ENCODE results near the gene TMED10.

Gene TMED10

DNA sequence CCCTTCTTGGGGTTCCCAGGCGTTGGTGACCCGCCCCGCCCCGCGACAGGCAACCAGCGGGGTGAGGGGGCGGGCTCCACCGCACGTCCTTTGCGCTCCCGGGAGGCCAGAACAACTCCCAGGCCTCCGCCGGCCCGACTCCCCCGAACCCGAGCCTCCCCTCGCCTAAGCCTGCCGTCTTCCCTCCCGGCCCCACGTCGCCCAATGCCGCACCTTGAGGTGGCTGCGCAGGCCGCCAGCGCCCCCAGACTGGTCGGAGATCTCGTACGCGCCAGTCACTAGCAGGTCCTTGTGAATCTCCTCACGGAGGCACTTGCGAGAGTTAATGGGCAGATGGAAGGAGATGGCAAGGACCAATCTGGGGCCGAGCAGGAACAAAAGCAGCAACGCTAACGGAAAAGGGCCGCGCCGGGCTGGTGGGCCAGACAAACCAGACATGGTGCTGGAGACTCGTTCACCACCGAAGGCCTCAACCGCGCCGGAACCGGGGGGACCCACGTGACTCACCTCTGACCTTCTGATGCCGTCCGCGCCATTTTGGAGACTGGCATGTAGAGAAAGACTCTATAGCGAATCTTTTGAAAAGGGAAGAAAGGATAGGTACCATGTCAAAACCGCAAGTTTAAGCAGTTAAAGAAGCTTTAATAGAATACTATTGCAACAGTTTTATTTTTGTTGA is at the start of gene TMED10:
Gene TMED10 (minus strand): TSS at position 471 of the 679 bp plus-strand sequence. CDS start 33 bp downstream, at position 438.
- TF ChIP-seq, protein P1, sequence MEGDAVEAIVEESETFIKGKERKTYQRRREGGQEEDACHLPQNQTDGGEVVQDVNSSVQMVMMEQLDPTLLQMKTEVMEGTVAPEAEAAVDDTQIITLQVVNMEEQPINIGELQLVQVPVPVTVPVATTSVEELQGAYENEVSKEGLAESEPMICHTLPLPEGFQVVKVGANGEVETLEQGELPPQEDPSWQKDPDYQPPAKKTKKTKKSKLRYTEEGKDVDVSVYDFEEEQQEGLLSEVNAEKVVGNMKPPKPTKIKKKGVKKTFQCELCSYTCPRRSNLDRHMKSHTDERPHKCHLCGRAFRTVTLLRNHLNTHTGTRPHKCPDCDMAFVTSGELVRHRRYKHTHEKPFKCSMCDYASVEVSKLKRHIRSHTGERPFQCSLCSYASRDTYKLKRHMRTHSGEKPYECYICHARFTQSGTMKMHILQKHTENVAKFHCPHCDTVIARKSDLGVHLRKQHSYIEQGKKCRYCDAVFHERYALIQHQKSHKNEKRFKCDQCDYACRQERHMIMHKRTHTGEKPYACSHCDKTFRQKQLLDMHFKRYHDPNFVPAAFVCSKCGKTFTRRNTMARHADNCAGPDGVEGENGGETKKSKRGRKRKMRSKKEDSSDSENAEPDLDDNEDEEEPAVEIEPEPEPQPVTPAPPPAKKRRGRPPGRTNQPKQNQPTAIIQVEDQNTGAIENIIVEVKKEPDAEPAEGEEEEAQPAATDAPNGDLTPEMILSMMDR (conservative IDR thresholded peaks at IDR 0.05; ENCODE audit: low read depth, low read length), result peak; percentile 6
- peak; percentile 91 for DNase-seq (ENCODE audit: low read depth)
- peak within 1 kb of the TSS; percentile 96 for H3K4me3 ChIP-seq (ENCODE audit: low read depth, low read length)

DNA sequence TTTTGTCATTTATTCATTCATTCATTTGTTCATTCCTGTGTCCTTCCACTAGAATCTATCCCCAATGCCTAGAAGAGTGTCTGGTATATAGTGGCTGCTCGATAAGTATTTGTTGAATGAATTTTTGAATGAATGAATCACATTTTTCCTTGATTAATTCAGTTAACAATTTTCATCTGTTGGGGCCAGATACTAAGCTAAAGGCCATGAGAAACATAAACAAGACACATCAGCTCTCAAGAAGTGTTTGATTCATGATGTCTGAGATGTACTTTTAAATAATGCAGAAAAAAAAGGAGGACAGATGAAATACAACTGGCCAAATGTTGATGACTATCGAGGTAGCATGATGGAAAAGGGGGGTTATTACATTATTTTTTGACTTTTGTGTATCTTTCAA is 48.1 kb upstream of the TMED10 start:
- TF ChIP-seq, protein P1 (conservative IDR thresholded peaks at IDR 0.05; ENCODE audit: low read depth, low read length), result no peak
- DNase-seq (ENCODE audit: low read depth), result peak; percentile 24
- H3K4me3 ChIP-seq (ENCODE audit: low read depth, low read length), result no peak overlapping the region

DNA sequence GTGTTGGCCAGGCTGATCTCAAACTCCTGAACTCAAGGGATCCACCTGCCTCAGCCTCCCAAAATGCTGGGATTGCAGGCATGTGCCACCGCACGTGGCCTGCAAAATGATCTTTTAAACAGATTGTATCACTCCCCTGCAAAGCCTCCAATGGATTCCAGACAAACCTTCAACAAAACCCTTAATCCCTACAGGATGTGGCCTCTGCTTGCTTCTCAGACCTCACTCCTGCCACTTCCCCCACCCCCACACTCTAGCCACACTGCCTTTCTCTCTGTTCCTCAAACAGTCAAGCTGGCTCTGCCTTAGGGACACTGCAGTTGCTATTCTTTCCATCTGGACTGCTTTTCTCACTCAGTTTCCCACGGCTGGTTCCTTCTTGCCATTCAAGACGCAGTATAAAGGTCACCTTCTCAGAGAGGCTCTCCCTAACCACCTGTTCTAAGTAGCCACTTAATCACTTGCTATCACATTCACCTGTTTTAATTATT is 47.3 kb upstream of the TMED10 start:
- TF ChIP-seq, protein P1 (conservative IDR thresholded peaks at IDR 0.05; ENCODE audit: low read depth, low read length), result no peak
- H3K4me3 ChIP-seq (ENCODE audit: low read depth, low read length), result no peak overlapping the region
- peak; percentile 32 for DNase-seq (ENCODE audit: low read depth)

DNA sequence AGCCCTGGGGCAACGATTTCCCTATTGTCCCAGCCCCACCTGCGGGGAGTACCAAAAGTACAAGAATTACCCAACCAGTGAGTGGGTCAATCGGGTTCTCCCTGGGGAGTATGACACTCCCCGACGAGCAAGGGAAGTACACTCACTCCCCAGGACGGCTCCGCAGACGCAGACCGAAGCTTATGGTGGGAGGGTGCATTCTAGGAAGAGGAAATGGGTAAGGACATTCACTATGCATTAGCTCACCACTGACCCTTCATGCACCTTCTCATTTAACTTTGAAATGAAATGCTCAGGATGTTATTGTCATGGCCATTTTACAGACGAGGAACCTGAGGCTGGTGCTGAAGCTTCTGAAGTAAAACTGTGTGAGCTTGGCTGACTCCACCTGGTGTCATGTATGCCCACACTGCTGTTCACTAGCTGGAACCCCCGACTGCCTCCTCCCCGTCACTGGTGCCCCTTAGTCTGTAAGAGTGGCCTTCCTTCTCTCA is 45.8 kb upstream of the TMED10 start:
- H3K4me3 ChIP-seq (ENCODE audit: low read depth, low read length), result peak overlapping the region; percentile 3
- DNase-seq (ENCODE audit: low read depth), result peak; percentile 95
- TF ChIP-seq, protein P1 (conservative IDR thresholded peaks at IDR 0.05; ENCODE audit: low read depth, low read length), result peak; percentile 8

DNA sequence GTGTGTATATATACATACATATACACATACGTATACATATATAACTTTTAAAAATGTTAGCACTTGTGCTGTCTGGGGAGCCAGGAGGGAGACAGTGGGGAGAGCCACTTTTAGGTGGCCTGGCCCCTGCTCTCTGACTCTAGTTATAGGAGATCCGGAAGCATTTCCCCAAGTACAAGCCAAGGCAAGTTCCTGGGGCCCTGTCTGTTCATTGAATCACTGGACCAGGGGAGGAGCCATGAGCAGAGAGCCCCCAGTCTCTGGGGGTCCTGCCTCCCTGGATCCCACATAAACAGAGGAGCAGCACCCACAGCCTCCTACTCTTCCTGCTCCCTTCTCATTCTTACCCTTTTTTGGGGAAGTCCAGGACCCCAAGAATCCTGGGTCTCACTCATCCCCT is 45.4 kb upstream of the TMED10 start:
- TF ChIP-seq, protein P1 (conservative IDR thresholded peaks at IDR 0.05; ENCODE audit: low read depth, low read length), result no peak
- DNase-seq (ENCODE audit: low read depth), result no peak
- peak overlapping the region; percentile 3 for H3K4me3 ChIP-seq (ENCODE audit: low read depth, low read length)

DNA sequence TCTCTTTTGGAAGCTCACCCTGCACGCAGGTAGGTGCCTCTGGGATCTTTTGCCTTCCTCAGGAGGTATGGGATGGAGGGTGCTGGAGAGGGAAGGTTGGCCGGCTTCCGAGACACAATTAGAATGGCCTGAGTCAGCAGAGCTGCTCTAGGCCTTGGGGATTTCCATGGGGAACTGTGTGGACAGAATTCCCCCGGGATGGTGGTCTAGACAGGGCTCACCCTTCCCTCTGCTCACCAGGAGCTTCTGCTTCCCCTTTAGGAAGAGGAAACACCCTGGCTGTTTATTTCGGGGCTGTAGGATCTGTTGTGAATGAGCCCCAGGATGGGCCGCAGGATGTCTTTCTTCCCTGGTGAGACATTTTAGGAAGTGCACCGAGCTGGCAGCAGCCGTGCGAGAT is 43.7 kb upstream of the TMED10 start:
- H3K4me3 ChIP-seq (ENCODE audit: low read depth, low read length), result no peak overlapping the region
- DNase-seq (ENCODE audit: low read depth), result no peak
- TF ChIP-seq, protein P1 (conservative IDR thresholded peaks at IDR 0.05; ENCODE audit: low read depth, low read length), result no peak

Measured in choroid plexus epithelial cell (primary cell).